Gastroesophageal sphincter (tissue), 3 donors: ENCODE measurements around the gene TRIM7.

Experiments used
- CTCF ChIP-seq, 4 experiments: fragments of 200-600 bp in 2 of 4; fragments of 450-650 bp in 2 of 4; sonication (generic) in 1 of 4; IDR thresholded peaks; one replicate each; pipeline ENCODE4 v1.5.1; 2017 to 2019; ENCODE audit warnings: antibody characterized with exemption in 4 of 4, mild to moderate bottlenecking in 2 of 4, moderate library complexity in 2 of 4
- EP300 ChIP-seq: sonication (generic); formaldehyde crosslinking; IDR thresholded peaks from one replicate; pipeline ENCODE4 v1.6.1; 2017; ENCODE audit warnings: antibody characterized with exemption, mild to moderate bottlenecking
- POLR2A ChIP-seq, 2 donors: fragments of 450-650 bp; IDR thresholded peaks; one replicate each; pipeline ENCODE4 v1.6.1; 2017; ENCODE audit warnings: antibody characterized with exemption in 2 of 2, mild to moderate bottlenecking in 2 of 2, moderate library complexity in 1 of 2
- POLR2AphosphoS5 ChIP-seq: sonication (generic); formaldehyde crosslinking; IDR thresholded peaks from one replicate; pipeline ENCODE4 v1.6.1; 2017; ENCODE audit warnings: antibody characterized with exemption

GRCh38 chr5:181246276-181247049 lies 41.5 kb upstream of the TRIM7 start:
- TF ChIP-seq CTCF (IDR thresholded peaks at IDR 0.05) (peak in 3 of 4 experiments; percentile 3 to 36 (median 9)), POLR2AphosphoS5 (peak; percentile 78), POLR2A (IDR thresholded peaks at IDR 0.05) (peak; percentile 50 to 74), EP300 (no peak)
